Activated CD4-positive, alpha-beta T cell treated with anti-CD3 and anti-CD28 coated beads for 48 hours (primary cell): Measurements from ENCODE around the gene CALML6.

Experiments
- DNase-seq: peaks from one replicate; pipeline ENCODE4 v3.0.0-alpha.2; 2020

CALML6 gene

GRCh38 chr1:1943834-1944570 is 28.9 kb downstream of the CALML6 start:
- peak; percentile 71 for DNase-seq

GRCh38 chr1:1945782-1946393 is 30.8 kb downstream of the CALML6 start:
- DNase-seq: no peak

GRCh38 chr1:1946540-1946939 is 31.5 kb downstream of the CALML6 start:
- no peak for DNase-seq

- no peak for DNase-seq
Measured at GRCh38 chr1:1947493-1947892, 32.4 kb downstream of the CALML6 start.

GRCh38 chr1:1948783-1949182 is 33.7 kb downstream of the CALML6 start:
- no peak for DNase-seq

- DNase-seq: no peak
Measured at GRCh38 chr1:1950940-1951339, 35.9 kb downstream of the CALML6 start.

GRCh38 chr1:1954015-1954414 is 39.0 kb downstream of the CALML6 start:
- no peak for DNase-seq

GRCh38 chr1:1954831-1955441 is 39.9 kb downstream of the CALML6 start:
- peak; percentile 61 for DNase-seq

- no peak for DNase-seq
Measured at GRCh38 chr1:1955621-1956094, 40.6 kb downstream of the CALML6 start.

- DNase-seq: no peak
Measured at GRCh38 chr1:1956101-1956500, 41.0 kb downstream of the CALML6 start.

GRCh38 chr1:1956586-1957532 is 41.8 kb downstream of the CALML6 start:
- DNase-seq: no peak

GRCh38 chr1:1957533-1957961 is 42.5 kb downstream of the CALML6 start:
- DNase-seq: no peak

- no peak for DNase-seq
Measured at GRCh38 chr1:1958071-1958541, 43.0 kb downstream of the CALML6 start.

- DNase-seq: no peak
Measured at GRCh38 chr1:1959459-1959839, 44.4 kb downstream of the CALML6 start.

GRCh38 chr1:1959840-1960479 is 44.9 kb downstream of the CALML6 start:
- peak; percentile 90 for DNase-seq

- no peak for DNase-seq
Measured at GRCh38 chr1:1960480-1961196, 45.6 kb downstream of the CALML6 start.

- no peak for DNase-seq
Measured at GRCh38 chr1:1962752-1963151, 47.7 kb downstream of the CALML6 start.

GRCh38 chr1:1963570-1963969 is 48.5 kb downstream of the CALML6 start:
- no peak for DNase-seq

- no peak for DNase-seq
Measured at GRCh38 chr1:1964811-1965210, 49.8 kb downstream of the CALML6 start.

- DNase-seq: no peak
Measured at GRCh38 chr1:1965546-1965945, 50.5 kb downstream of the CALML6 start.

- no peak for DNase-seq
Measured at GRCh38 chr1:1966071-1966740, 51.1 kb downstream of the CALML6 start.
